SK-N-MC (cell line): ENCODE data around the gene TFEB.

Source experiments
- DNase-seq: peaks from one replicate; pipeline ENCODE4 v3.0.0-alpha.2; 2011; ENCODE audit warnings: low read depth, low spot score
- H3K27ac ChIP-seq: fragments of 200-600 bp; sonication (generic); 2 replicates; pipeline ENCODE4 v1.5.1; 2016; ENCODE audit warnings: mixed run types
- H3K36me3 ChIP-seq: fragments of 200-600 bp; sonication (generic); 2 replicates; pipeline ENCODE4 v1.6.1; 2017; ENCODE audit warnings: antibody characterized with exemption, low read length, mixed read lengths; ENCODE audit not compliant: insufficient read depth
- H3K4me3 ChIP-seq: fragments of 200-600 bp; sonication (generic); 2 replicates; pipeline ENCODE4 v1.5.1; 2016
- H3K9ac ChIP-seq: fragments of 200-600 bp; sonication (generic); 2 replicates; pipeline ENCODE4 v1.8.0; 2017; ENCODE audit warnings: mixed run types, mixed read lengths; ENCODE audit not compliant: insufficient read length
- H3K9me3 ChIP-seq: fragments of 200-600 bp; sonication (generic); 2 replicates; pipeline ENCODE4 v1.6.1; 2017; ENCODE audit warnings: low read depth, mild to moderate bottlenecking, antibody characterized with exemption, low read length, moderate library complexity, mixed read lengths
- EZH2 ChIP-seq: fragments of 200-600 bp; sonication (generic); IDR thresholded peaks from one replicate; pipeline ENCODE4 v1.6.1; 2017; ENCODE audit warnings: antibody characterized with exemption
- FOXP2 ChIP-seq: optimal IDR thresholded peaks from 2 replicates; pipeline ENCODE3; 2011; ENCODE audit warnings: mild to moderate bottlenecking, moderate library complexity; ENCODE audit not compliant: insufficient read depth; ENCODE audit errors: extremely low read length, control extremely low read depth
- POLR2AphosphoS5 ChIP-seq: IDR thresholded peaks from 2 replicates; pipeline ENCODE4 v1.6.1; 2012; ENCODE audit warnings: mild to moderate bottlenecking, low read depth, low read length, borderline replicate concordance

TFEB gene

DNA sequence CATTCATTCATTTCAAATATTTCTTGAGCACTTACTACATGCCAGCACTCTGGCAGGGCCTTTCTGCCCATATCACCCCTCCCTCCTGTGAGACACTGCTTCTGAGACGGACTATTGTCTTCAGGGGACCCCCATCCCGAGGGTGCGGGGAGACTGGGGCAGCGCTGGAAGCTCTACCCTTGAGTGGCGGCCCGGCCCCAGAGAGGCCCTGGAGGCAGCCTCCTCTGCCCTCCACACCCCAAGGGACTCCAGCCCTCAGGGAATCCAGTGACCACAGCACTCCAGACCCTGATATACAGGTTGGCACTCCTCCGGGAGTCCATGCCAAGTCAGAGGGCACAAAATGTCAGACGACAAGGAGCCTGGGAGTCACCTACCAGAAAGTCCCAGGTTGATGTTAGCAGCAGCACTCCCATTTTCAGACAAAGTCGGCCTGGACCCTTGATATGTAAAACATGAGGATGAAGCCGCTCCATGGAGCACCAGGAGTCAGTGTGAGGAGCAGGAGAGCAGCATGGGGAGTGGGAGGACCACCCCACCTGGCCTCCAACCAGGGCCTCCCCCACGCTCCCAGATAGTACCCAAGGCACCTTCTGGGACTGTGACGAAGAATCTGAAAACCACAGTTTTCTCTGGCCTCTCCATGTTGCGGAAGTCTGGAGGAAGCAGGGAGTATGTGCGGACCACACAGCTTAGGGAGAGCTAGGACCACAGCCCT is 20.7 kb downstream of the TFEB start:
- Histone ChIP-seq H3K36me3 (no peaks in the 10 kb centered on the region), H3K4me3 (no peak overlapping the region), H3K9me3 (no peaks in the 10 kb centered on the region), H3K9ac (no peak overlapping the region), H3K27ac (no peak overlapping the region)
- DNase-seq, result no peak
- TF ChIP-seq EZH2 (no peak), POLR2AphosphoS5 (no peak), FOXP2 (no peak)

DNA sequence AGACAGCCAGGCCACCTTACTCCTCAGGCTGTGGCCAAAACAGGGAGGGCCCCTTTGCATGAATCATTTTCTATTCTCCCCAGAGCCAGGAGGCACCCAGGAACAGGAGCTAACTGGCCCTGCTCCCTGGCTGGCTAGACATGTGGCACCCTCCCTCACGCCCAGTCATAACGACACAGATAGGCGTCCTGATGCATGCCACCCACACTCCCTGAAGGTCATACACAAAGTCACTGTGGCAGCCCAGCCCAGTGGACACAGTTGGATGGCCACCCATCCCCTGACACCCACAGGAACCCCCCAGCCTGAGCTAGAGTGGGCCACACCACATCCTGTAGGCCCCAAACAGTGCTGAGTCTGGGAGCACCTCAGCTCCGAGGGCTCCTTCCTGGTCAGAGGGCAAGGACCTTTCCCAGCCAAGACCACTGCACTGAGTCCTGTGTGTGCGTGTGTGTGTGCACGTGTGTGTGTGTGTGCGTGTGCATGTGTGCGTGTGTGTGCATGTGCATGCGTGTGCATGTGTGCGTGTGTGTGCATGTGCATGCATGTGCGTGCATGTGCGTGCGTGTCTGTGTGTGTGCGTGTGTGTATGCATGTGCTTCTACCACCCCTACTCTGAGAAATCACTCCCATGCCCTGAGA is 21.6 kb downstream of the TFEB start:
- TF ChIP-seq FOXP2 (no peak), EZH2 (no peak), POLR2AphosphoS5 (no peak)
- Histone ChIP-seq H3K9ac (no peak overlapping the region), H3K27ac (no peak overlapping the region), H3K36me3 (no peaks in the 10 kb centered on the region), H3K9me3 (no peaks in the 10 kb centered on the region), H3K4me3 (no peak overlapping the region)
- DNase-seq, result no peak

DNA sequence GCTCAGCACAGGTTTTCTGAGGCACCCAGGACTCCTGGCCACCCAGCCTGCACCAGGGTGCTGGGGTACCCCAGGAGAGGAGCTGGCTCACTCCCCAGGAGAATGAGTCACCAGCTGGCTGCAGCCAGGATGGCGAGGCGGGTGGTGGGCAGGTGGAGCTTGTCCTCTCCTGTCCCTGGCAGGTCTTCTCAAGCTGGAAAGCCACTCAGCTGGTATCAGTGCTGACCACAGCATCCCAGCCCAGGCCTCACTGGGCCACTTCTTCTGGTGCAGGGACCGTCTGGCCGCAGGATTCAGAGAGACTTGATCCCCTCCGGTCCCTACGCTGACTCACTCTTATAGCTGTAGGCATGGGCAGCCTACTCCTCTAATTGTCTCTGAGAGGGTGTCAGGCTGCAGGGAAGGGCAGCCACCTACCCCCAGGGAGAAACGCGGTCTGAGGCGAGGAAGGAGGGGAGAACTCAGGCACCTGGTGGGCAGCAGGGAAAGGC is 22.2 kb downstream of the TFEB start:
- DNase-seq, result no peak
- H3K9me3 ChIP-seq, result no peaks in the 10 kb centered on the region
- TF ChIP-seq FOXP2 (no peak), EZH2 (no peak), POLR2AphosphoS5 (no peak)
- H3K9ac ChIP-seq, result no peak overlapping the region
- no peak overlapping the region for H3K4me3 ChIP-seq
- H3K27ac ChIP-seq, result no peak overlapping the region
- no peaks in the 10 kb centered on the region for H3K36me3 ChIP-seq

DNA sequence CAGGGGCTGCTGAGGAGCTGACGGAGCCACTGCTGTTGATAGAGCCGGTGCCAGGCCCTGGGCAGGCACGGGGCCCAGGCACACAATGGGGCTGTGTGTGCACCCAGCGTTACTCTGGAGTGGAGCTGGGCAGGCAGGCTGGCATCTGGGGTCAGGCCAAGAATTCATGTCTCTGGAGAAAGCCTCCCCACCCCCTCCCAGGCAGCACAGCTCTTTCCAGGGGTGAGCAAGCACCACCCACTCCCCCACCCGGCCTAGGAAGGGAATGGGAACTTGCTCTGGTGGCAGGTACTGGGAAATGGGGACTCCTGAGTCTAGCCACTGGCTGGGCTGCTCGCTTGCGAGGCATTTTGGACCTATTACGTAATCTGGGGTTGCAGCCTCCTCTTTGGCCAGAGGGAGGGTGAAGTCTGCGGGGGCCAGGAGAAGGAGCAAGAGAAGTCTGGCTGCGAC is 22.7 kb downstream of the TFEB start:
- H3K9me3 ChIP-seq, result no peaks in the 10 kb centered on the region
- no peak overlapping the region for H3K4me3 ChIP-seq
- no peak for DNase-seq
- no peaks in the 10 kb centered on the region for H3K36me3 ChIP-seq
- no peak overlapping the region for H3K27ac ChIP-seq
- H3K9ac ChIP-seq, result no peak overlapping the region
- TF ChIP-seq FOXP2, result no peak
- TF ChIP-seq POLR2AphosphoS5, result no peak
- TF ChIP-seq EZH2, result no peak

DNA sequence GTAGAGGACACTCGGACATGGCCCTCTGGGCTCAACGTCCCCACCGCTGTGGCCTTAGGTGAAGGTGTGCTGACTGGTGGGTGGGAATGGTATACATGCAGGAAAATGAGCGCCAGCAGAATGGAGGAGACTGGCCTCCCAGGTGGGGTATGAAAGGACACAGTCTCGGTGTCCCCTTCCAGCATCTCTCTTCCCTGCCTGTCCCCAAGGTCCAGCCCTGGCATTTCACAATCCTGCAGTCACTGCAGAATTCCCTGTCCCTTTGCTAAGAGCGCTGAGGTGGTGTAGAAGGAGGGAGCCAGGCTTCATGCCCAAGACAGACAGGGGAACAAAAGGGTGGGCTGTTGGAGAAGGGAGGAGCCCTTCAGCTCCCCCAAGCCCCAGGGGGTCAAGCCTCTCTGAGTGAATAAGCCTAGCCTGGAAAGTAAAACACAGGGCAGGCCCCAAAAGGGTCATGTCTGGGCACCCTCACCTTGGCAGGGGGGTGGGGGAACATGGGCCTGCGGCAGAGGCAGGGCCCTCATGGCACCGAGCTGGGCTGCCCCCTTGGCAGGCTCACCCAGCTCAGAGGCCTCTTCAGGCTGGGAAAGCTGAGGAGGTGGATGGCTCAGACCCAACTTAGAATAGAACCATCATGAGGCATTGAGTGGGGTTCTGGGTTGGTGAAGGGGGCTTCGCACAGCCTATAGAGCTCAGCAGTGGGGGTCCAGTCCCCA is 23.9 kb downstream of the TFEB start:
- Histone ChIP-seq H3K27ac (no peak overlapping the region), H3K9me3 (no peaks in the 10 kb centered on the region), H3K36me3 (no peaks in the 10 kb centered on the region), H3K9ac (no peak overlapping the region), H3K4me3 (no peak overlapping the region)
- TF ChIP-seq EZH2, result no peak
- TF ChIP-seq POLR2AphosphoS5, result no peak
- no peak for TF ChIP-seq FOXP2
- DNase-seq, result no peak

DNA sequence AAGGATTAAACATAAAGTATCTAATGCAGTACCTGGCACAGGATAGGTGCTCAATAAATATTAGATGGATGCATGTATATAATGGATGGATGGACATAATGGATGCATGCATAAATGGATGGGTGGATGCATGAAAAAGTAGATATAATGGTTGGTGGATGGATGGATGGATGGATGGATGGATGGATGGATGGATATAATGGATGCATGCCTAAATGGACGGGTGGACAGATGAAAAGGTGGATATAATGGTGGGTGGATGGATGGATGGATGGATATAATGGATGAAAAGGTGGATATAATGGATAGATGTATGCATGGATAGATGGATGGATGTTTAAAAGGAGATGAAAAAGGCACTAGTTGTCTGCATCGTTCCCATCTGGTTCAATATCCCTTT is 26.0 kb downstream of the TFEB start:
- Histone ChIP-seq H3K36me3 (no peaks in the 10 kb centered on the region), H3K9ac (no peak overlapping the region), H3K9me3 (no peaks in the 10 kb centered on the region), H3K4me3 (no peak overlapping the region), H3K27ac (no peak overlapping the region)
- no peak for TF ChIP-seq FOXP2
- no peak for TF ChIP-seq EZH2
- TF ChIP-seq POLR2AphosphoS5, result no peak
- no peak for DNase-seq

DNA sequence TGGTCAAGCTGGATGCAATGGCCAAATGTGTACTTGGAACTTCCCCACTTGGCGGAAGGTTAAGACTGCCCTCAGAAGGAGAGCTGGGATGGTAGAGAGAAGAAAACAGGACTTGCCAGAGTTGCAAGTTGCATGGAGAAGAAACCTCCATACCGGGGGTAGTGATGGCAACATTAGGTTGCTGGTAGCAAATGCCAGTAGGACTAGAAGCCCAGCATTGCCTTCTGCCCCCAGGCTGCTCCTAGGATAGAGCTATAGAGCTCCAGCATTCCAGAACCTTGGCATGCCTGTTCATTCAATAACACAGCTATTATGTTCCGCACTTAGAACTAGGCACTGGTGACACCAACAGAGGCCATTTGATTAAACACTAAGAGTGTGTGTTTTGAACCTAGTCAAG is 26.6 kb downstream of the TFEB start:
- H3K4me3 ChIP-seq, result no peak overlapping the region
- no peak overlapping the region for H3K9ac ChIP-seq
- no peaks in the 10 kb centered on the region for H3K9me3 ChIP-seq
- DNase-seq, result no peak
- H3K27ac ChIP-seq, result no peak overlapping the region
- no peaks in the 10 kb centered on the region for H3K36me3 ChIP-seq
- TF ChIP-seq FOXP2, result no peak
- TF ChIP-seq EZH2, result no peak
- TF ChIP-seq POLR2AphosphoS5, result no peak

DNA sequence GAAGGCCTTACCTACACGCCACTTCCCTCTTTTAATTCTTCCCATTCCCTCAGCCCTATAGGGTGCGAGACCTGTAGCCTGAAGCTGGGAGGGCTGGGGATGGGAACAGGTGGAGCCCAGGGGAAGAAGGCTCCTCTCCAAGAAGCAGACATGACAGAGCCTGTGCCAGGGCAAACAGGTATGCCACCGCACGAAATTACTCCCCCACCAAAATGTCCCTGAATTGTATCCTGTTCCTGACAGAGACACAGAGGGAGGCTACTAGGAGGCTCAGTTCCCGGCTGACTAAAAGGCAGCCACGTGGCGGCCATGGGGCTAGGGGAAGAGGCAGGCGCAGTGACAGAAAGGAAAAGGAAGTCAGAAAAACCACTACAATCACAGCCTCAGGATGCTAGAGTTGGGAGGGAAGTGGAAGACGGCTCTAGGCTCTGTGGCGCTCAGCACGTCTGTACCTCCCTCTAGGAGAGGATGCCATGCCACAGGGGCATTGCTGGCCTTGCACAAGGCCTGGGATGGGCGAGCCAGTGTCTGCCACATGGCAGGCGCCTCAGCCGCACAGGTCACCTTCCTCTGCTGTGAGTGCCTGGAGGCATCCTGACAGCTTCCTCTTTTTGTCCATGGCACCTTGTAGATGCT is 27.7 kb downstream of the TFEB start:
- H3K27ac ChIP-seq, result no peak overlapping the region
- H3K36me3 ChIP-seq, result no peaks in the 10 kb centered on the region
- TF ChIP-seq EZH2, result no peak
- TF ChIP-seq FOXP2, result no peak
- no peak for TF ChIP-seq POLR2AphosphoS5
- H3K9me3 ChIP-seq, result no peaks in the 10 kb centered on the region
- DNase-seq, result no peak
- no peak overlapping the region for H3K9ac ChIP-seq
- H3K4me3 ChIP-seq, result no peak overlapping the region
